PC-3 (cell line): ENCODE results near the gene MAP3K21.

Source experiments
- EZH2phosphoT487 ChIP-seq: fragments of 300-600 bp; sonication (generic); IDR thresholded peaks from 2 replicates; pipeline ENCODE4 v1.6.1; 2018; ENCODE audit warnings: mild to moderate bottlenecking, antibody characterized with exemption, low read length, borderline replicate concordance
- TF ChIP-seq, protein P1 (sequence below): fragments of 300-600 bp; sonication (generic); conservative IDR thresholded peaks from 2 replicates; pipeline ENCODE4 v1.5.1; 2017; ENCODE audit warnings: antibody characterized with exemption, low read depth, mild to moderate bottlenecking, low read length

DNA sequence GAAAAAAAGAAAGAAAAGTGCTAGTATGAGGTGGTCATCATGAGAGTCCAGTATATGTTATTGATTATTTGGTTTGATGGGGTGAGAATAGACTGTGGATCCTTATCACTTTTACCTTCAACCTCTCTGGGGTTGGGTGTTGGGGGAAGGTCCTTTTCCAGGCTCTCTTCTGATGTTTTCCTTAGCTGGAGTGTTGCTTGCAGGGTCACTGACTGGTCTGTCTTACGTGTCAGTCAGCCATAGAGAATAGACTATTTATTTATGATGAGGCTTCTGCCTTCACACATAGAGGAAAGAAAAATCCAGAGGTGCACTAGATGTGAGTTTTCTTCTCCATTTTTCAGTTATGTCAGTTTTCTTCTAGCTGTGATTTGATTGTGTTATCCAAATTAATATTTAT is 36.5 kb downstream of the MAP3K21 start:
- TF ChIP-seq, protein P1, sequence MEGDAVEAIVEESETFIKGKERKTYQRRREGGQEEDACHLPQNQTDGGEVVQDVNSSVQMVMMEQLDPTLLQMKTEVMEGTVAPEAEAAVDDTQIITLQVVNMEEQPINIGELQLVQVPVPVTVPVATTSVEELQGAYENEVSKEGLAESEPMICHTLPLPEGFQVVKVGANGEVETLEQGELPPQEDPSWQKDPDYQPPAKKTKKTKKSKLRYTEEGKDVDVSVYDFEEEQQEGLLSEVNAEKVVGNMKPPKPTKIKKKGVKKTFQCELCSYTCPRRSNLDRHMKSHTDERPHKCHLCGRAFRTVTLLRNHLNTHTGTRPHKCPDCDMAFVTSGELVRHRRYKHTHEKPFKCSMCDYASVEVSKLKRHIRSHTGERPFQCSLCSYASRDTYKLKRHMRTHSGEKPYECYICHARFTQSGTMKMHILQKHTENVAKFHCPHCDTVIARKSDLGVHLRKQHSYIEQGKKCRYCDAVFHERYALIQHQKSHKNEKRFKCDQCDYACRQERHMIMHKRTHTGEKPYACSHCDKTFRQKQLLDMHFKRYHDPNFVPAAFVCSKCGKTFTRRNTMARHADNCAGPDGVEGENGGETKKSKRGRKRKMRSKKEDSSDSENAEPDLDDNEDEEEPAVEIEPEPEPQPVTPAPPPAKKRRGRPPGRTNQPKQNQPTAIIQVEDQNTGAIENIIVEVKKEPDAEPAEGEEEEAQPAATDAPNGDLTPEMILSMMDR = no peak
- TF ChIP-seq EZH2phosphoT487 = no peak
